SK-N-MC (cell line): ENCODE measurements around the gene DDX50.
"Not testable (repeated sequence)": the region's sequence is repeated elsewhere in the genome, so short reads cannot be mapped to it uniquely, and the experiment has no call there.

Source experiments
- DNase-seq: peaks from one replicate; pipeline ENCODE4 v3.0.0-alpha.2; 2011; ENCODE audit warnings: low read depth, low spot score
- H3K27ac ChIP-seq: fragments of 200-600 bp; sonication (generic); 2 replicates; pipeline ENCODE4 v1.5.1; 2016; ENCODE audit warnings: mixed run types
- H3K36me3 ChIP-seq: fragments of 200-600 bp; sonication (generic); 2 replicates; pipeline ENCODE4 v1.6.1; 2017; ENCODE audit warnings: antibody characterized with exemption, low read length, mixed read lengths; ENCODE audit not compliant: insufficient read depth
- H3K4me3 ChIP-seq: fragments of 200-600 bp; sonication (generic); 2 replicates; pipeline ENCODE4 v1.5.1; 2016
- H3K9ac ChIP-seq: fragments of 200-600 bp; sonication (generic); 2 replicates; pipeline ENCODE4 v1.8.0; 2017; ENCODE audit warnings: mixed run types, mixed read lengths; ENCODE audit not compliant: insufficient read length
- H3K9me3 ChIP-seq: fragments of 200-600 bp; sonication (generic); 2 replicates; pipeline ENCODE4 v1.6.1; 2017; ENCODE audit warnings: low read depth, mild to moderate bottlenecking, antibody characterized with exemption, low read length, moderate library complexity, mixed read lengths
- EZH2 ChIP-seq: fragments of 200-600 bp; sonication (generic); IDR thresholded peaks from one replicate; pipeline ENCODE4 v1.6.1; 2017; ENCODE audit warnings: antibody characterized with exemption
- FOXP2 ChIP-seq: optimal IDR thresholded peaks from 2 replicates; pipeline ENCODE3; 2011; ENCODE audit warnings: mild to moderate bottlenecking, moderate library complexity; ENCODE audit not compliant: insufficient read depth; ENCODE audit errors: extremely low read length, control extremely low read depth
- POLR2AphosphoS5 ChIP-seq: IDR thresholded peaks from 2 replicates; pipeline ENCODE4 v1.6.1; 2012; ENCODE audit warnings: mild to moderate bottlenecking, low read depth, low read length, borderline replicate concordance

The DDX50 gene

DNA sequence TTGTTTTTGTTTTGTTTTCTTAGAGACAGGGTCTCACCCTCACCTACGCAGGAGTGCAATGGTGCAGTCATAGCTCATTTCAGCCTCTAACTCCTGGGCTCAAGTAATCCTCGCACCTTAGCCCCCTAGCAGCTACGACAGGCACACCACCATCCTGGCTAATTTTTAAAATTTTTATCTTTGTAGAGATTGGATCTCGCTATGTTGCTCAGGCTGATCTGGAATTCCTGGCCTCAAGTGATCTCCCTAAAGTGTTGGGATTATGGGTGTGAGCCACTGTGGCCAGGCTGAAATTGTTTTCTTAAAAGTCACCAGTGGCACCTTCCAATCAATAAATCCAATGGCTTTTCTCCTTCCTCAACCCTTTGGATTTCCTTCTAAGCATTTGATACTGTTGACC is 20.9 kb upstream of the DDX50 start:
- Histone ChIP-seq H3K9me3 (no peaks in the 10 kb centered on the region), H3K27ac (no peak overlapping the region), H3K36me3 (no peaks in the 10 kb centered on the region), H3K9ac (no peak overlapping the region), H3K4me3 (no peak overlapping the region)
- TF ChIP-seq FOXP2 (no peak), POLR2AphosphoS5 (no peak), EZH2 (no peak)
- no peak for DNase-seq

DNA sequence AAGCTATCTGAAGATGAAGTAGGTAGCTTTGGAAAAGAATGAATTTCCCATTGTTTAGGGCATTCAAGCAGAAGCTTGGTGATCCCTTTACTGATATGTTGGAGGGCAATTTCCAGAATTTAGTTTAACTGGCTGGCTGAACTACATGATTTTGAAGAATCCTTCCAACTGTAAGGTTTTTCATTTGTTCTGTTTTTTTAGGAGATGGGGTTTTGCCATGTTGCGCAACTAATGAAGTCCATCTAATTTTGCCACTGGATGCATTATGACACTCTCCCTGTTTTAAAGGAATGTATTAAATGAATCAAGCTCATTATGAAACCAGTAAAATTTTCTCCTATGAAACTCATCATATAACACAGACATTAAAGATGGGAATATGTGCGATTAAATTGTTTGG is 6.1 kb upstream of the DDX50 start:
- Histone ChIP-seq H3K9ac (no peak overlapping the region), H3K36me3 (no peaks in the 10 kb centered on the region), H3K27ac (no peak overlapping the region), H3K9me3 (no peaks in the 10 kb centered on the region), H3K4me3 (no peak overlapping the region)
- DNase-seq, result no peak
- TF ChIP-seq POLR2AphosphoS5, result no peak
- TF ChIP-seq EZH2, result no peak
- TF ChIP-seq FOXP2, result no peak

DNA sequence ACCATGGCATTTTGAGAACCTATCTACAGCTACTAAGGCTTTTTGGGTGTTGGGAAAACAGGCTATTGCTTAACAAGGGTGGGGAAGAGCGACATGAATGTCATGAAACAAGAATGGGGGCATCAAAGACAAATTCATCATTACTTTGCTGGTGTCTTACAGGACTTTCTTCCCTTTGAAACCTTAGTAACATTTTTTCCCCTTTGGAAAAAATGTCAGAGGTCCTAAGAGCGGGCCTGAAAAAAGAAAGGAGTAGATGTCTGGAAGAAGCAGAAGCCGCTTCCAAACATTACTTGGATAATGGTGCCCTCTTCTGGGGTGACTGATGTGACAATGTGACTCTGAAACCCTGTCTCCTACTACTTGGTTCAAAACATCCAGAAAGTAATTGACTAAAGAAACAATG is 3.8 kb upstream of the DDX50 start:
- Histone ChIP-seq H3K27ac (no peak overlapping the region), H3K9me3 (no peaks in the 10 kb centered on the region), H3K4me3 (no peak overlapping the region), H3K36me3 (no peaks in the 10 kb centered on the region), H3K9ac (no peak overlapping the region)
- DNase-seq, result peak; percentile 10
- no peak for TF ChIP-seq POLR2AphosphoS5

DNA sequence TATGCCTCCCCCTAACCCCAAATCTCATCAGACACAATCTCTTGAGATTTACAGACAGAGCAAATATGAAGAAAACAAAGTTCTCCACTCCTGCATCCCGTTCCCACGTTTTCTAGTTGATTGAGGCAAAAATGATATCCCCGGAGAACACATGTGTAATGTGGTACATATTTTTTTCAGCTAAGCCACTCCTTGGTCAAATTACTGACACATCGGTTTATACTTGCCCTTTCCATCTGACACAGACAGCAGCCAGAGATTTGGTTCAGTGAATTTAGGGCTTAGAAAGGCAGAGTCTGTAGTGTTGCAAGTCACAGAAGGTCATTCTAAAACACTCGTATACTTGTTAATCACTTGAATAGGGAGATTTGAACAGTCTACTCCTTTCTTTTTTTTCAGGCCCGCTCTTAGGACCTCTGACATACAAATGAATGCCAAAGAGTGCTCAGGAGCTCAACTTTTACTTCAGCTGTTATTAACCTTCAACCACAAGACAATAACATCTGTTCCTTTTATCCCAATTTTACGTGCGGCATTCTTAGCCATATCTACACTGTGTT is 1.8 kb upstream of the DDX50 start:
- Histone ChIP-seq H3K9ac (no peak overlapping the region), H3K27ac (no peak overlapping the region), H3K9me3 (no peaks in the 10 kb centered on the region), H3K36me3 (no peaks in the 10 kb centered on the region), H3K4me3 (no peak overlapping the region)
- no peak for DNase-seq
- TF ChIP-seq FOXP2 (no peak), EZH2 (no peak), POLR2AphosphoS5 (no peak)

DNA sequence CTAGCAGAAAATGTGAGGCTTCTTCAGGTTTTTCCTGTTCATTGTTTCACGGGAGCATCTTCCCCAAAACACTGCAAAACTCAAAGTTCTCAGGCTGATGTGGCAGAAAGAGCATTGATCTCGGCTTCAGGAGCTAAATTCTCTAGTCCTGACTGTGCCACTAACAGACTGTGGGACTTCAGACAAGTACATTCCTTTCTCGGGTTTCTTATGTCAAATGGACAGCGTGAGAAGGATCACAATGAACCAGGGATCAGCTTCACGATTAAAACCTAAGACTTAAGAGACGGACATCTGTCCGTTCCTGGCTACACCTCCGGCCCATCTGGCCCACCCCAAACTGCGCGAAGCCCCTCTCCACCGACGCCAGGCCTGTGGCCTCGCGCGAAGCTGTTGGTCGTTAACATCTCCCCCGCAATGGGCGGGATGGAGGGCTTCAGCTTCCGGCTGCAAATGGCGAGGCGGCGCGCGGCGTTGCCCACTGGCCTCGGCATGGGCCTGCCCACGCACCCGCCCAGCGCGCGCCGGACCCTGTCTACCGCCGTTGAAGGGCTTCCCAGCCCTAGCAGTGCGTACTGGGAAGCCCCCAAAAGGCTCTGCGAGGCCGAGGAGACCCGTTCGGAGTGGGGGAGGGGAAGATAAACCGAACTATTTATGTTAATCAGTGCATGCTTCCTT is 549 bp upstream of the DDX50 start:
- no peaks in the 10 kb centered on the region for H3K9me3 ChIP-seq
- H3K27ac ChIP-seq, result peak overlapping the region; percentile 88
- no peaks in the 10 kb centered on the region for H3K36me3 ChIP-seq
- peak overlapping the region; percentile 88 for H3K4me3 ChIP-seq
- peak overlapping the region; percentile 85 for H3K9ac ChIP-seq
- peak; percentile 57; the same call in 1 of the 2 replicates for TF ChIP-seq POLR2AphosphoS5
- no peak for TF ChIP-seq EZH2
- no peak for DNase-seq

DNA sequence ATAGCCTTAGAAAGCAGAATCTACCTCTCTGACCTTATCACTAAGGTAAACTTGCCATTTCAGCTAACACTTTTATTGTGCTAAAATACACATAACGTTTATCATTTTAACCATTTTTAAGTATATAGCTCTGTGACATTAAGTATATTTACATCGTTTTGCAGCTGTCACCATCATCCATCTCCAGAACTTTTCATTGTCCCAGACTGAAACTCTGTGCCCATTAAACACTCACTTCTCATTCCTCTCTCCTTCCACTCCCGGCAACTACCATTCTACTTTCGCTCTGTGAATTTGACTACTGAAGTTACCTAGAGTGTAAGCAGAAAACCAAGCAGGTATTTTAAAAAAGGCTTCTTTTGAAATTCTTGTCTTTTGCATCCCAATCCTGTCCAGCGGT is 1.3 kb downstream of the DDX50 start:
- no peak for DNase-seq
- Histone ChIP-seq H3K9me3 (no peaks in the 10 kb centered on the region), H3K9ac (peak overlapping the region; percentile 87), H3K27ac (no peak overlapping the region), H3K4me3 (peak overlapping the region; percentile 88), H3K36me3 (peaks cover 10% of the 10 kb centered on the region)
- TF ChIP-seq FOXP2 (no peak), EZH2 (no peak), POLR2AphosphoS5 (no peak)

DNA sequence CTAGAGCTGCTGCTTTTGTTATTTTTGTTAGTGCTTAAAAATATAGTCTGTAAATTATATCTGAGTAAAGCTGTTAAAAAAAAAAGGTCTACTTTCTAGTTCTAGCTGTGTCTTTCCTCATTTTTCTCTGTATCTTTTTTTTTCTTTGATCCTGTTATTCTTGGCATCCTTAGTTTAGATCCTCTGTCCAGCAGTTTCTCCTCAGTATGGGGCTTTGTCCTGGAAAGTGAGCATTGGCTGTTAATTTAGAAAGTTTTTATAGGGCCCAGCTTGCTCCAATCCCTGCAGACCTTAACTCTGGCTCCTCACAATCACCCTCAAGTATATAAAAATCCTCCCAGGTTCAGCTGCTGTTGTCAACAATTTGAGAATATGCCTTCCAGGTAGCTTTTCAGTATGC is 23.5 kb downstream of the DDX50 start:
- TF ChIP-seq EZH2, result no peak
- no peak for TF ChIP-seq FOXP2
- TF ChIP-seq POLR2AphosphoS5, result no peak
- Histone ChIP-seq H3K4me3 (no peak overlapping the region), H3K9me3 (no peaks in the 10 kb centered on the region), H3K36me3 (peaks cover 5% of the 10 kb centered on the region; the same call in 1 of the 2 replicates), H3K27ac (no peak overlapping the region), H3K9ac (no peak overlapping the region)
- no peak for DNase-seq

DNA sequence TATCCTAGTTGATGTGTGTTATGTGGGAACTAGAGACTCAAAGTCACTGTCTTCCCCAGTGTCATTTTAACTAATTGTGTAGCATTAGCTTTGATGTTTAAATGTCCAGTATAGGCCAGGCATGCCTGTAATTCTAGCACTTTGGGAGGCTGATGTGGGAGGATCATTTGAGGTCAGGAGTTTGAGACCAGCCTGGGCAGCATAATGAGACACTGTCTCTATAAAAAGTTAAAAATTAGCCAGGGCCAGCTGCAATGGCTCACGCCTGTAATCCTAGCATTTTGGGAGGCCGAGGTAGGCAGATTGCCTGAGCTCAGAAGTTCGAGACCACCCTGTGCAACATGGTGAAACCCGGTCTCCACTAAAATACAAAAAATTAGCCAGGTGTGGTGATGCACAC is 24.4 kb downstream of the DDX50 start:
- DNase-seq, result no peak
- TF ChIP-seq FOXP2 (no peak), EZH2 (no peak), POLR2AphosphoS5 (no peak)
- H3K9me3 ChIP-seq, result no peaks in the 10 kb centered on the region
- H3K36me3 ChIP-seq, result no peaks in the 10 kb centered on the region; the same call in 1 of the 2 replicates
- no peak overlapping the region for H3K4me3 ChIP-seq
- no peak overlapping the region for H3K27ac ChIP-seq
- H3K9ac ChIP-seq, result no peak overlapping the region

DNA sequence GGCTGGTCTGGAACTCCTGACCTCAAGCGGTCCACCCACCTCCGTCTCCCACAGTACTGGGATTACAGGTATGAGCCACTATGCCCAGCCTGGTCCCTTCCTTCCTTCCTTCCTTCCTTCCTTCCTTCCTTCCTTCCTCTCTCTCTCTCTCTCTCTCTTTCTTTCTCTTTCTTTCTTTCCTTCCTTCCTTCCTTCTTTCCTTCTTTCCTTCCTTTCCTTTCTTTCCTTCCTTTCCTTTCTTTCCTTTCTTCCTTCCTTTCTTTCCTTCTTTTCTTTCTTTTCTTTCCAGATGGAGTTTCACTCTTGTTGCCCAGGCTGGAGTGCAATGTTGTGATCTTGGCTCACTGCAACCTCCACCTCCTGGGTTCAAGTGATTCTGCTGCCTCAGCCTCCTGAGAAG is 28.0 kb downstream of the DDX50 start:
- not testable (repeated sequence) for H3K4me3 ChIP-seq, H3K27ac ChIP-seq, H3K9me3 ChIP-seq, H3K36me3 ChIP-seq, H3K9ac ChIP-seq, DNase-seq

DNA sequence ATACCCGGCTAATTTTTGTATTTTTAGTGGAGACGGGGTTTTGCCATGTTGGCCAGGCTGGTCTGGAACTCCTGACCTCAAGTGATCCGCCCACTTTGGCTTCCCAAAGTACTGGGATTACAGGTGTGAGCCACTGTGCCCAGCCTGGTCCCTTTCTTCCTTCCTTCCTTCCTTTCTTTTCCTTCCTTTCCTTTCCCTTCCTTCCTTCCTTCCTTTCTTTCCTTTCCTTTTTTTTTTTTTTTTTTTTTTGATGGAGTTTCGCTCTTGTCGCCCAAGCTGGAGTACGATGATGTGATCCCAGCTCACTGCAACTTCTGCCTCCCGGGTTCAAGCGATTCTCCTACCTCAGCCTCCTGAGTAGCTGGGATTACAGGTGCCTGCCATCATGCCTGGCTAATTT is 28.8 kb downstream of the DDX50 start:
- not testable (repeated sequence) for H3K9me3 ChIP-seq, H3K4me3 ChIP-seq, H3K36me3 ChIP-seq, DNase-seq, H3K27ac ChIP-seq, H3K9ac ChIP-seq

DNA sequence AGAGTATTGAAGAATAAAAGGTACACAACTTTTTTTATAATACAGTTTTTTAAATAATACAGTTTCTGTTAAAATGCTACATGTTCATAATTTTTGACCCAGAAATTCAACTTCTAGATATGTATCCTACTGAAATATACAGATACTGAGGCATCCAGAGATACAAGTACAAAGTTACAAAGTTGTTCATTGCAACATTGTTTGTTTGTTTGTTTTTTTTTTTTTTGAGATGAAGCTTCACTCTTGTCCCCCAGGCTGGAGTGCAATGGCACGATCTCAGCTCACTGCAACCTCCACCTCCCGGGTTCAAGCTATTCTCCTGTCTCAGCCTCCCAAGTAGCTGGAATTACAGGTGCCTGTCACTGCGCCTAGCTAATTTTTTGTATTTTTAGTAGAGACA is 31.7 kb downstream of the DDX50 start:
- not testable (repeated sequence) for H3K36me3 ChIP-seq, DNase-seq, H3K4me3 ChIP-seq, H3K27ac ChIP-seq, H3K9me3 ChIP-seq, H3K9ac ChIP-seq
